ENCODE data around the gene ZNF23.

ZNF23 gene

DNA sequence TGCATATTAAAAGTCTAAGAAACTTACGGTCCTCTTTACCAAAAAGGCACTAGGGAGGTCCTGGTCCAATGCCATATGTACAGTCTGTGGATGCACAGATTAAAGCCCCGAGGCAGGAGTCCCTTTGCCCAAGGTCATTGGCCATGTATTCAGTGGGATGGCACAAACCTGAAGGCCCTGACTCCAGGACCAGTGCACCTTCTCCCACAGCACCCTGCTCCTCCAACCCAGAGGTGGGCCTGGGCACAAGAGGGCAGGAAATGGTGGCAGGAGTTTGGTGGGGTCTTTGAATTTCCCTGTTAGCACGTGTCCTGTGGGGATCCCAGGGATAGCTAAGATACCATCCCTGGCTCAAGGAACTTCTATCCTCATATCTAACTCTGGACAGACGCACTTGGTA lies 48.7 kb downstream of the ZNF23 start:
- no peaks in the 10 kb centered on the region for H3K36me3 ChIP-seq
- H3K27me3 ChIP-seq = peaks cover 28% of the 10 kb centered on the region
- no peaks in the 10 kb centered on the region for H3K4me1 ChIP-seq
- no peak overlapping the region for H3K4me3 ChIP-seq (ENCODE audit: low read depth, low read length)
- H3K9me3 ChIP-seq = no peaks in the 10 kb centered on the region
- no peak for DNase-seq
- TF ChIP-seq, protein P1, sequence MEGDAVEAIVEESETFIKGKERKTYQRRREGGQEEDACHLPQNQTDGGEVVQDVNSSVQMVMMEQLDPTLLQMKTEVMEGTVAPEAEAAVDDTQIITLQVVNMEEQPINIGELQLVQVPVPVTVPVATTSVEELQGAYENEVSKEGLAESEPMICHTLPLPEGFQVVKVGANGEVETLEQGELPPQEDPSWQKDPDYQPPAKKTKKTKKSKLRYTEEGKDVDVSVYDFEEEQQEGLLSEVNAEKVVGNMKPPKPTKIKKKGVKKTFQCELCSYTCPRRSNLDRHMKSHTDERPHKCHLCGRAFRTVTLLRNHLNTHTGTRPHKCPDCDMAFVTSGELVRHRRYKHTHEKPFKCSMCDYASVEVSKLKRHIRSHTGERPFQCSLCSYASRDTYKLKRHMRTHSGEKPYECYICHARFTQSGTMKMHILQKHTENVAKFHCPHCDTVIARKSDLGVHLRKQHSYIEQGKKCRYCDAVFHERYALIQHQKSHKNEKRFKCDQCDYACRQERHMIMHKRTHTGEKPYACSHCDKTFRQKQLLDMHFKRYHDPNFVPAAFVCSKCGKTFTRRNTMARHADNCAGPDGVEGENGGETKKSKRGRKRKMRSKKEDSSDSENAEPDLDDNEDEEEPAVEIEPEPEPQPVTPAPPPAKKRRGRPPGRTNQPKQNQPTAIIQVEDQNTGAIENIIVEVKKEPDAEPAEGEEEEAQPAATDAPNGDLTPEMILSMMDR (IDR thresholded peaks at IDR 0.05; ENCODE audit: low read depth, low read length) = no peak

DNA sequence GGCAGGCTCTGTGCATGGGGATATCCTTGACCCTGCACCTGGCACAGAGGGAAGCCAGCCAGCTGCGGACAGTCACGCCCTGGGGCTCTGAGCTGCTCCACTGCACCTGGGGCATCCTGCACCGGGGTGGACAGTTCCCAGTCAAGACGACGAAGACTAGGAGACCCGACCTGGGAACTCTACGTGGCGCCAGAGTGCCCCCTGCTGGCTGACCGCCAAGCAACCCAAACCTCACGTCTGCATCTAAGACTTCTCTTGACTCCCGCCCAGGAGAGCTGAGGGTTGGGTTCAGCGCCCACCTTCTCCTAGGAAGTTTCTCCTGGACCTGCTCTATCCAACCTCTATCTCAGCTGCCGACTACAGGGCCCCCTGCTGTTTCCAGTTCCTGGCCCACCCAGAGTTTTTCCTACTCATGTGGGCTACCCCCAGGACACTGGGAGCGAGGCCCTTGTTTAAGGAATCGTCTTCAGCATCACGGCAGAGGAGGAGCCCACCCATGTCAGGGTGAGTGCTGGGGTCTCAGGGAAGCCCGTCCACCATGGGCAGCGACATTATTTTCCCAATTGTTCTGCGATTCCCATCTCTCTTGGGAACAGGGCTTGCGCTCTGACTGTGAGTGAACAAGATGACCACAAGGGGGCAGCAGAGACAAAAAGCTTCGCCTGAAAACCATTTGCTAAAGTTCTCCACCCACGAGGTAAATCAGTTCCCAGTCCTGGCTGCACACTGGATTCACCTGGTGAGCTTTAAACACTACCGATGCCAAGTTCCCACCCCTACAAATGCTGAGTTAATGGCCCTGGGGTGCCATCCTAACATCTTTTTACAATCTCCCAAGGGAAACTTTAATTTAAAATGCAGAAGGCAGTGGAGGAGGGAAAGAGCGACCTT lies 49.5 kb downstream of the ZNF23 start:
- no peaks in the 10 kb centered on the region for H3K4me1 ChIP-seq
- H3K36me3 ChIP-seq = no peaks in the 10 kb centered on the region
- peak; percentile 74 for DNase-seq
- no peaks in the 10 kb centered on the region for H3K9me3 ChIP-seq
- H3K4me3 ChIP-seq (ENCODE audit: low read depth, low read length) = peak overlapping the region; percentile 16; the same call in 1 of the 2 replicates
- TF ChIP-seq, protein P1 (IDR thresholded peaks at IDR 0.05; ENCODE audit: low read depth, low read length) = peak; percentile 85
- H3K27me3 ChIP-seq = peaks cover 34% of the 10 kb centered on the region

DNA sequence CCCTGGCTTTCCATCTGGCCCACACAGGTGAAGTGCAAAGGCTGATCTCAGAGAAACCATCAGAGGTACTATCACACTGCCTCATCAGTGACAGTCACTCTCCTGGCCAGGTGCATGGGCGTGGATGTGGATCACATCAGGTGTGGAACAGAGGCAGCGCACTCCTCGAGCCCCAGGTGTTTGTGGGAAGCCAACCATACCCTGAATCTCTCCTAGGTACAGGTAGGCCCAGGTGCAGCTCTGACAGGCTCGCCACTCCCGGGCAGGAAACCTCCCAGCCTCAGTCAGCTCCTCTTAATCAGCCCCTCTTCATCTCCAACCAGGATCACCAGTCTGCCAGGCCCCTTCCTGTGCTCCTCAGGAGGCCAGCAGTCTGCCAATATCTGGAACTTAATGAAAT lies 51.9 kb downstream of the ZNF23 start:
- no peaks in the 10 kb centered on the region for H3K36me3 ChIP-seq
- no peaks in the 10 kb centered on the region for H3K9me3 ChIP-seq
- TF ChIP-seq, protein P1 (IDR thresholded peaks at IDR 0.05; ENCODE audit: low read depth, low read length) = no peak
- DNase-seq = no peak
- H3K4me3 ChIP-seq (ENCODE audit: low read depth, low read length) = no peak overlapping the region
- H3K4me1 ChIP-seq = no peaks in the 10 kb centered on the region
- H3K27me3 ChIP-seq = peaks cover 38% of the 10 kb centered on the region

DNA sequence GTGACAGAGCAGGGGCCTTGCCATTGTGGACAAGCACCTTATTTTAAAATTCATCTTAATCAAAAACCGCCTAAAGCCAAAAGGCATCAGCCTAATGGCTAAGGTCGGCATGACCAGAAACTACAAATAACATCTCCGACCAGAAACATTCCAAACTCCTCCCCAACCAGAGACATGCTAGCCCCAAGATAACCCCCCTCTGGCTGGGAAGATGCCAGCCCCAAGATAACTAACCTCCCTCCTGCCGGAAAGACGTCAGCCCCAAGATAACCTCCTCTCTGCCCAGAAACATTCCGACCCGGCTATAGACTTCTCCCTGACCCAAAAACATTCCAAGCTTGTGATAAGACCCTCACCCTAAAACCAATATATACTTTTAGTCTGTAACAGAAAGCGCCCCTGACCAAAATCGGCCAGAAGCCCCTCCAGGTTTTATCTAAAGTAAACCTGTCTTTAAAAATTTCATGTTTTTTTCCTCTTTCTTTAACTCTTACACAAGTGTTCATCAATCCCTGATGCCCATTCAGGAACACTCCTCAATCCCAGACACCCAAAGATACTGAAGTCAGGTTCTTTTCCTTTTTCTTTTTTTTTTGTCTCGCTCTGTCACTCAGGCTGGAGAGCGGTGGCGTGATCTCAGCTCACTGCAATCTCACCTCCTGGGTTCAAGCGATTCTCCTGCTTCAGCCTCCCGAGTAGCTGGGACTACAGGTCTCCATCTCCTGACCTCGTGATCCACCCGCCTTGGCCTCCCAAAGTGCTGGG lies 52.9 kb downstream of the ZNF23 start:
- H3K4me1 ChIP-seq = no peaks in the 10 kb centered on the region
- no peak overlapping the region for H3K4me3 ChIP-seq (ENCODE audit: low read depth, low read length)
- DNase-seq = no peak
- no peaks in the 10 kb centered on the region for H3K9me3 ChIP-seq
- H3K27me3 ChIP-seq = peaks cover 38% of the 10 kb centered on the region
- TF ChIP-seq, protein P1 (IDR thresholded peaks at IDR 0.05; ENCODE audit: low read depth, low read length) = no peak
- no peaks in the 10 kb centered on the region for H3K36me3 ChIP-seq

DNA sequence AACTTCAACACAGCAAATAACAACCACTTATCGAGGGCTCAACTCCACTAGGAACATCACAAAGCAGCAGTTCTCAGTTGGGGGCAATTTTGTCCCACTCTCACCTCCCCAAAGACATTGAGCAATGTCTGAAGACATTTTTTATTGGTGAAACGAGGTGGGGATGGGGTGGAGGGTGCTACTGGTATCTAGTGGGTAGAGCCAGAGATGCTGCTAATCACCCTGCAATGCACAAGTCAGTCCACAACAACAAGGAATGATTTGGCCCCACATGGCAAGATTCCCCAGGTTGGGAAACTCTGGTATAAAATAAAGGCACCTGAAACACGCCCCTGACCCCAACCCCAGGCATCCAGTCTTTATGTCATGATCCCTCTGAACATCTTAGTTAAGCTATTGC lies 53.5 kb downstream of the ZNF23 start:
- Histone ChIP-seq H3K4me3 (ENCODE audit: low read depth, low read length) (no peak overlapping the region), H3K27me3 (peaks cover 45% of the 10 kb centered on the region), H3K9me3 (no peaks in the 10 kb centered on the region), H3K36me3 (no peaks in the 10 kb centered on the region), H3K4me1 (no peaks in the 10 kb centered on the region)
- TF ChIP-seq, protein P1 (IDR thresholded peaks at IDR 0.05; ENCODE audit: low read depth, low read length) = no peak
- no peak for DNase-seq
